Measurements from ENCODE around the gene FAM237B.
"Not testable (repeated sequence)": the region's sequence is repeated elsewhere in the genome, so short reads cannot be mapped to it uniquely, and the experiment has no call there.

Gene FAM237B

GRCh38 chr7:90320801-90321494 is at the start of gene FAM237B:
Gene FAM237B (minus strand): TSS chr7:90321304. CDS start chr7:90319748, 1,556 bp downstream.
- DNase-seq = no peak

GRCh38 chr7:90351987-90352386 is 30.9 kb upstream of the FAM237B start:
- DNase-seq = no peak

DNA sequence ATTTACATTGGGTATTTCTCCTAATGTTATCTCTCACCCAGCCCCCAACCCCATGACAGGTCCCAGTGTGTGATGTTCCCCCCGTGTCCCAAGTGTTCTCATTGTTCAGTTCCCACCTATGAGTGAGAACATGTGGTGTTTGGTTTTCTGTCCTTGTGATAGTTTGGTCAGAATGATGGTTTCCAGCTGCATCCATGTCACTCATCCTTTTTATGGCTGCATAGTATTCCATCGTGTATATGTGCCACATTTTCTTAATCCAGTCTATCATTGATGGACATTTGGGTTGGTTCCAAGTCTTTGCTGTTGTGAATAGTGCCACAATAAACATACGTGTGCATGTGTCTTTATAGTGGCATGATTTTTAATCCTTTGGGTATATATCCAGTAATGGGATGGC is 28.9 kb upstream of the FAM237B start:
- DNase-seq = not testable (repeated sequence)

GRCh38 chr7:90349305-90349704 is 28.2 kb upstream of the FAM237B start:
- DNase-seq = no peak

DNA sequence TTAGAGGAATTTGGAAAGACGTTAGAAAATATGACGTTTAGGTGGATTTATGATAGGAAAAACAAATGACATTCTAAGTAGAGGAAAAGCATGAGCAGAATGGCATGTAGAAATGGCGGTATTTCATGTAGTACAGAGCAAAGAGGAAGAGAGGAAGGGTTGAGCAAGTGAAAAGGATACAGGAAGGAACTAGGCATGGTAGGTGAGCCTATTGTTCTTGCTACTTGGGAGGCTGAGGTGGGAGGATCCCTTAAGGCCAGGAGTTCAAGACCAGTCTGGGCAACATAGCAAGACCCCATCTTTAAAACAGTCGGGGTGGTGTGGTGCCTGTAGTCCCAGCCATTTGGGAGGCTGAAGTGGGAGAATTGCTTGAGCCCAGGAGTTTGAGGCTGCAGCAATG is 26.7 kb upstream of the FAM237B start:
- no peak for DNase-seq

DNA sequence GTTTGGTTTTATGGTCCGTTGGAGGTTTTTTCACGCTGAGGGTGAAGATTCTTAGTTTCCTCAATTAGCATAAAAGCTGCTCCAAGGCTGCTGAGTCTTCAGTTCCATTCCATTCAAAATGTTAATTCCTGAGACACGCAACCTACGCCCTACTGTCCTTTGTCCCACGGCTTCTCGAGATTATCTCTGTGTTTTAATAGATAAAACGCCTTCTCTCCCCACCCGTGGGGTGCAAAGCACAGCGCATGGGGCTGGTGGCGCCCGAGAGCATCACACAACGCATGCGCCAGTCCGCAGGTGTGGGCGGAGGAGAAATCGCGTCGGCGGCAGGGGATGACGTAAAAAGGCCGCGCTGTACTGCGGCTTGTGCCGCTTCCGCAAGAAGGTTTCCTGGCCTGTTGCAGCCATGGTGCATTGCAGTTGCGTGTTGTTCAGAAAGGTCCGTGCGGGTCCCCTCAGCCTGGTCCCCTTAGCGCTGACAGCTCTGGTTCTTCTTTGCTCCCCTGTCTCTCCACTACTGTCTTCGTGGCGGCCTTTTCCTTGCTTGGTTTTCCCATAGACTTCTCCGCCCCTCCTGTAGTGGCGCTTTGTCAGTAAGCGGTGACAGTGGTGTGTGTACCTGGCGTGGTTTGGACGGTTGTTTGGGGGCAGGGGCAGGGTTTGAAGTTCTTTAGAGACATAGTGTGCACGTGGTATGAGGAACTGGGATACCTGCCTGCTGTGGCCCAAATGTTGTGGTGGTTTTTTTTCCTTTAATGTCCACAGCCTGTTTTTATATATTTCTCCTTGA is 25.4 kb upstream of the FAM237B start, which contains the start of gene GTPBP10:
Gene GTPBP10 (plus strand): TSS at position 381 of the 790 bp plus-strand sequence. CDS start 26 bp downstream, at position 407.
- peak; percentile 94 for DNase-seq

DNA sequence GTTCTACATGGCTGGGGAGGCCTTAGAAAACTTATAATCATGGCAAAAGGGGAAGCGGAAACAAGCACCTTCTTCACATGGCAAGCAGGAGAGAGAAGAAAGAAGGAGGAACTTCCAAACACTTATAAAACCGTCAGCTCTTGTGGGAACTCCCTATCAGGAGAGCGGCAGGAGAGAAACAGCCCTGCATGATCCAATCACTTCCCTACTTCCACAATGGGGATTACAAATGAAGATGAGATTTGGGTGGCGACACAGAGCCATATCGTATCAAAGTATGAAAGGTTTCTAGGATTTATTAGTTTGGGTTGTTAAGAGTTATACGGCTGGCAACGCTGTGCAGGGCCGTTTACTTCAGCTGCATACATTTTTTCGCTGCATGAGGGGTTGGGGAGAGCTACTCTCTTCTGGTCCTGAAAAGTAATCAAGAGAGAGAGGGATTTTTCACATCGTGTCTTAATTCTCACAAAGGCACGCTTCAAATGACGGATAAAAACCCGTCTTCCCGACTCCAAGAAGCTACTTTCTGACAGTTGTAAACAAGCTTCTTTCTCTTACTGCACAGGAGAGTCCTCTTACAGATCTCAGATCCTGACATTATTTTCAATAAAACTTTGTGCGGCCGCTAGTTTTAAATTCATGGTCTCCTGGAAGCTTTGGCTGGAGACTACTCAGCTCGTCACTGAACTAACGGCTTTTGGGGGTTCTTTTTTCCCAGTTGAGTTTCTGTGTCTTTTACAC is 24.7 kb upstream of the FAM237B start:
- DNase-seq = no peak

GRCh38 chr7:90345016-90345415 is 23.9 kb upstream of the FAM237B start:
- DNase-seq = no peak

DNA sequence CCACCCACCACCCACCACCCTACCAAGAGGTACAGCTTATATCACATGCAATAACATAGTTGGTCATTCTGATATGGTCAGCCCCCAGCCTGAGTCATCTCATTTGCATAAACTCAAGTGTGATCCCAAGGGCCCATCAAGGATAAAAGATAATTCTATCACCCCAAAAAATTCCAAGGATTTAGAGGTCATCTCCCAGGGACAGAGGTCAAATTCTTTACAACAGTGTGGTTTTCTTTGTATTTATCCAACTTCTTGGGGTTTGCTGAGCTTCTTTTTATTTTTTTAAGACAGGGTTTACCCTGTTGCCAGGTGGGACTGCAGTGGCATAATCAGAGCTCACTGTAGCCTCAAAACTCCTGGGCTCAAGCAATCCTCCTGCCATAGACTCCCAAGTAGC is 16.0 kb upstream of the FAM237B start:
- no peak for DNase-seq

GRCh38 chr7:90334926-90335325 is 13.8 kb upstream of the FAM237B start:
- not testable (repeated sequence) for DNase-seq

DNA sequence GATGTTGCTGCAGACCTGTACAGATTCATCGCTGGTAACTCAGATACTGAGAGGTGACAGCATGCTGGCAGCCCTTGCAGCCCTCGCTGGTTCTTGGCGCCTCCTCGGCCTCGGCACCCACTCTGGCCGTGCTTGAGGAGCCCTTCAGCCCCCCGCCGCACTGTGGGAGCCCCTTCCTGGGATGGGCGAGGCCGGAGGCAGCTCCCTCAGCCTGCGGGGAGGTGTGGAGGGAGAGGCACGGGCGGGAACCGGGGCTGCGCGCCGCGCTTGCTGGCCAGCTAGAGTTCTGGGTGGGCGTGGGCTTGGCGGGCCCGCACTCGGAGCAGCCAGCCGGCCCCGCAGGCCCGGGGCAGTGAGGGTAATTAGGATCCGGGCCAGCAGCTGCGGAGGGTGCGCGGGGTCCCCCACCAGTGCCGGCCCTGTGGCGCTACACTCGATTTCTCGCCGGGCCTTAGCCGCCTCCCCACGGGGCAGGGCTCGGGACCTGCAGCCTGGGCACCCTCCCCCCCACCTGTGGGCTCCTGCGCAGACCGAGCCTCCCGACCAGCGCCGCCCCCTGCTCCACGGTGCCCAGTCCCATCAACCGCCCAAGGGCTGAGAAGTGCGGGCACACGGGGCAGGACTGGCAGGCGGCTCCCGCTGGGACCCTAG is 13.2 kb upstream of the FAM237B start:
- no peak for DNase-seq

GRCh38 chr7:90326500-90326899 is 5.4 kb upstream of the FAM237B start:
- no peak for DNase-seq

- DNase-seq = no peak
Measured at GRCh38 chr7:90322837-90323236, 1.7 kb upstream of the FAM237B start.

DNA sequence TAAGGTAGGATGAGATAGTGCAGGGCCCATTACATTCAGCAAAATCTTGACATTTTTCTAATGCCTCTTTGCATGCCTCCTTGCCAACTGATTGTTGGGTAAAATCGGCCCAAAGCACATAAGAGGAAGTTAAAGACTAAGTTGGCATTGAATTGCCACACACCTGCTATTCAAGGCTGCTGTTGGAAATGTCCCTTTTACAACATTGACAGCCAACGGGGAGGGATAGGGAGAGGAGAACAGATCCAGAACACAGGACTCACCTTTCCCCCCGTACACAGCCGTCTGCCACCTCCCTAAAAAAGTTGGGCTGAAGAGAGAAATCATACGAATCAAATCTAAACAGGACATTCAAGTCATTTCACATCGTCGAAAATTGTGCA is 695 bp downstream of the FAM237B start:
- no peak for DNase-seq

GRCh38 chr7:90320014-90320413 is 1.1 kb downstream of the FAM237B start:
- DNase-seq = no peak

DNA sequence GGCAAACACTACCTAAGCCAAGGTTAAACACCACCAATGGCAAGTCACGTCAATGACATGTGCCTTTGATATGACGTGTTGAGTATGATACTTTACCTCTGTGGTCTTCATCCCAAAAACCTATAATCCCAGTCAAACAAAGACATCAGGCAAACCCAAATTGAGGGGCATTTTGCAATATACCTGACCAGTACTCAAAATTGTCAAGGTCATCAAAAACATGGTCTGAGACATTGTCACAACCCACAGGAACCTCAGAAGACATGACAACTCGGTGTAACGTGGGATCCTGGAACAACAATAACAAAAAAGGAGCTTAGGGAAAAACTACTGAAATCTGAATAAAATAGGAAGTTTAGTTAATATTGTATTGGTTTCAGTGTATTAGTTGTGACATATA is 7.2 kb downstream of the FAM237B start:
- DNase-seq = no peak

GRCh38 chr7:90312745-90313144 is 8.4 kb downstream of the FAM237B start:
- no peak for DNase-seq

DNA sequence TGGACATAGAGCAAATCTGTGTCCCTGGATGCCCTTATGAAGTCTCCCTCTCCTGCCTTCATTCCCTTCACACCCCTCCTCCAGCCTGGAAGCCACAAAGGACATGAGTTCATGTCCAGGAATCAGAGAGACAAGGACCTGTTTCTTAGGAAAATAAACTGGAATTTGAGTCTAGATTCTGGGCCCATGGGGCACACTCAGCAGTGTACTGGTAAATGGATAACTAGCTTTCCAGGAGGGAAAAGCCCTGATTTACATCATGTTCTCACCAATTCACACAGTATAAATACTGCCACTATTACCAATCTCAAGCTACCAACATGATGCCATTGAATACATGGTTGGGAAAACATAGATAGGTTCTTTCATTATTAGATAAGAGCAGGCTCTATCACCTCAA is 9.9 kb downstream of the FAM237B start:
- no peak for DNase-seq

GRCh38 chr7:90309872-90310271 is 11.2 kb downstream of the FAM237B start:
- DNase-seq = no peak

GRCh38 chr7:90303241-90303640 is 17.9 kb downstream of the FAM237B start:
- DNase-seq = no peak

- DNase-seq = no peak
Measured at GRCh38 chr7:90298145-90299038, 22.7 kb downstream of the FAM237B start.
